Measurements from ENCODE around the gene LINS1.

The LINS1 gene, protein sequence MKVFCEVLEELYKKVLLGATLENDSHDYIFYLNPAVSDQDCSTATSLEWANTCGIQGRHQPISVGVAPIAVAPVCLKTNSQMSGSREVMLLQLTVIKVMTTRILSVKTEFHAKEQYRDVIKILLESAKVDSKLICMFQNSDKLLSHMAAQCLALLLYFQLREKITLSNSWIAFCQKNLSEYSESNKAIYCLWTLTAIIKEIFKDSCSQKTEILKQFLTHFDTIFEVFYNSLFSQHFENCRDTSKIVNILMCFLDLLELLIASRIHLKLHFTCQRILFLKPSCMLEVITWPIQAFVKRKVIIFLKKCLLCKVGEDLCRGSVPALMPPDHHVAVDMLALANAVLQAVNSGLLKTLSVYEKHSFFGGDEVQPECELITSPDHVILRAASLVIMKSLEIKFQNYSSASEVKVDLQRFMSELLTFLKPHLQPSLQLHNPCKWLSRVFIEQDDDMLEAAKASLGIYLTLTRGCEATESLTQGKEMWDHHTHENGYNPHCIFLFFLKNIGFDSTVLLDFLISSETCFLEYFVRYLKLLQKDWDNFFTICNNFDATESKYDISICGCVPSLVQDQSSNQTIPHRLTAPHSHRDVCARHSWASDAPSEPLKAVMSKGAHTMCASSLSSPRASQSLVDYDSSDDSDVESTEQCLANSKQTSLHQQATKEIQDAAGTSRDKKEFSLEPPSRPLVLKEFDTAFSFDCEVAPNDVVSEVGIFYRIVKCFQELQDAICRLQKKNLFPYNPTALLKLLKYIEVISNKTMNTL

DNA sequence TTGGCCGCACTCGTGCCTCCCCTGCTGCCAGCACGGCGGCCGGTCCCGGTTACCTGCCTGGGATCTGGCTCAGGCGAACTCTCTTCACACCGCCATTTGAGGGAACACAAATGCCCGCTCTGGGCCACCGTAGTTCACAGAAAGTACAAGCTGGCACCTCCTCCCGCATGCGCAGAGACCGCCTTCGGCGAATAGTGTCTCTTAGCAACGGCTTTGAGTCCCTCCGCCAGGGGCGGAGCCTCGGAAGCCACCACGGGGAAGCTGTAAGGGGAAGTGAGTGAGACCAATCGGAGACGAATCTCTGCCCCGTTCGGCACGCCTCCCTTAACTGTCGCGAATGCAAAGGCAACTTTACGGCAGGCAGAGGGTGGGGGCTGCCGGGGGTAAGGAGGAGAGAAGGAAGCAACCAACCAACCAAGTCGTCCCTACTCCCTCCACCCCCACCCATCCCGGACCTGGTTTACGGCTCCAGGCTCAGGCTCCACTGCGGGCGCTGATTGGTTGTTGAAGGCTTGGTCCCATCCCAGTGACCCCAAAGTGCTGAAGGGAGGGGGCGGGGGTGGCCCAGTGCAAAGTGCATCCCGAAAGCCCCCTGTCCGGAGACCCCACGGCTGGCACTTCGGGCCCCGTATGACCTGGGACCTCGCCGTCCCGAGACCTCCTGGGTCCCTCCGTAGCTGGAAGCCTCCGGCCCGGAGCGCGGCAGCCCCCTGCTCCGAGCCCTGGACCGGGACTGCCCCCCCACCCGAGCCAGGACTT is at the start of gene LINS1, which contains the start of gene ASB7:
Gene LINS1, minus strand, starts transcription at position 121 of the 759 bp plus-strand sequence. CDS start 21,342 bp downstream, outside the sequence.
Gene ASB7, plus strand, starts transcription at position 526 of the 759 bp plus-strand sequence. CDS start 9,628 bp downstream, outside the sequence.
- DNase-seq = peak; percentile 100

DNA sequence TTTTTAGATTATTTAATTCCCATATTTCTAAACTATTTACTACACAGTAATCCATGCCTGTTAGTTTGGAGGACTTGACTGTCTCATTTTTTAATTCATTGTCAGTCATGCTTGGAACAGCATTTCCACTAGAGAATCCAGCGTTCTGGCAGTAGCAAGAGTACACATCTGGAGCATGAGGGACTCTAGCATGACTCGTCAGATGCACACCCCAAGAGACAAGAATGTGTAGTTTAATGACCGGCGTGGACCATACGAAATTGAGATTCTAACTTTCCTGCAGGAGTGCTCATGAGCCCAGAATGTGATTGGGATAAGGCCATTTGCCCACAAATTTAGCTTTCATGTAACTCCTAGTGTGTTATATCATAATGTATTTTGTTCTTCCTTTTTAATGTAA is 49.3 kb upstream of the LINS1 start:
- DNase-seq = no peak

DNA sequence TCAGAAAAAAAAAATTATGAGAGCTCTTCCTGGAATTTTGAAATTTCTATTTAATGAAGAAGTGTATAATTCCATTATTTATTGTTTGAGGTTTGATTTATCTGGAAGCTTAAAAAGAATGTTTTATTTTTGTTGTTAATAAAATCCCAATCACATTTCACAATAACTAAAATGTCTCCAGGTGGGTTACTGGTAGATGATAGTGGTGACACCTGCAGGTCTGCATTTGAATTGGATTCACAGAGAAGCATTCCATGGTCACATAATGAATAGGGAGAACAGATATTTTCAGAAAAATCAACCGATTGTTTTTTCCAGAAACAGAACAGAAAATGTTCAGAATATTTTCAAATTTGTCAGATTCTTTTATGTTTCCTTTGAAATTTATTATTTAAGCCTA is 48.7 kb upstream of the LINS1 start:
- no peak for DNase-seq

DNA sequence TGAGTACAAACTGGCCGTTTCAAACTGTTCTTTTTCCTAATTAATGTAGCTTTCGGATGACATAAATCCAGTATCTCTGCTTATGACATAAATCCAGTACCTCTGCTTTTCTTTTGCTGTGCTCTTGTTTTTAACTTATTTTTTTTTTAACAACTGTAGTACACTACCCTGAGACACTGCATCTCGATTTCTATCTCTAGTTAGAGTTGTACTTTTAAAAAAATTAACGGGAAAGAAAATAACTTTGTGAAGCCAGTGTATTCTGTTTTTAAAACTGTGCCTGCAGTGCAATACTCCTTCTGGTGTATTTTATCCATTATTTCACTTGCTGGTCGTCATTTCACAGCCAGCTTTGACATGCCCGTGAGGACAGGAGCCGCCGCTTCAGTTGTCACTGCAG is 47.0 kb upstream of the LINS1 start:
- no peak for DNase-seq

DNA sequence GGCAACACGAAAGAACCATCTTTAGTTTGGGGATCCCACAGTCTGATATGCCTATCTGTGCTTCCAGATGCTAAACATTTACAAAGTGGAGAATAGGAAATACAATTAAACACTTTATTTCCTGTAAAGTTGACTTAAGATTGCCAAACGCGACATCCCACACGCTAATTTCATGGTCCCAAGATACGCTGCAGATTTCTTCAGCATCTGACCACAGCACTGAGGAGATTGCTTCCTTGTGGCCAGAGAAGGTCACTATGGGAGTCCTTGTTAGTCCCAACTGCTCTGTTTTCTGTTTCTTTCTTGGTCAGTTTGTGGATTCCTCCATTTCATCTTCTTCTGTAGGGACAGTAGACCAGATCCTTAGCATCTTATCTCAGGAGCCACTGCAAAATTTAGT is 43.7 kb upstream of the LINS1 start:
- DNase-seq = no peak

DNA sequence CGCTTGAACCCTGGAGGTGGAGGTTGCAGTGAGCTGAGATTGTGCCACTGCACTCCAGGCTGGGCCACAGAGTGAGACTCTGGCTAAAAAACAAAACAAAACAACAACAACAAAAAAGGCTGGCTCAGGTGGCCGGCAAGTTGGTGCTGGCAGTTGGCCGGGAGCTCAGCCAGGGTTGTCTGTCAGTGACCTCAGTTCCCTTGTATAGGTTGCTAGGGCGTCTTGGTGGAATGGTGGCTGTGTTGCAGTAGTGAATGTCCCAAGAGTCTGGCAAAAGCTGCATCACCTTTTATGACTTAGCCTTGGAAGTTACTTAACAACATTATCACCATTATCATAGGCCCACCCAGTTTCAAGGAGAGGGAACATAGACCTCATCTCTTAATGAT is 41.0 kb upstream of the LINS1 start:
- DNase-seq = no peak

DNA sequence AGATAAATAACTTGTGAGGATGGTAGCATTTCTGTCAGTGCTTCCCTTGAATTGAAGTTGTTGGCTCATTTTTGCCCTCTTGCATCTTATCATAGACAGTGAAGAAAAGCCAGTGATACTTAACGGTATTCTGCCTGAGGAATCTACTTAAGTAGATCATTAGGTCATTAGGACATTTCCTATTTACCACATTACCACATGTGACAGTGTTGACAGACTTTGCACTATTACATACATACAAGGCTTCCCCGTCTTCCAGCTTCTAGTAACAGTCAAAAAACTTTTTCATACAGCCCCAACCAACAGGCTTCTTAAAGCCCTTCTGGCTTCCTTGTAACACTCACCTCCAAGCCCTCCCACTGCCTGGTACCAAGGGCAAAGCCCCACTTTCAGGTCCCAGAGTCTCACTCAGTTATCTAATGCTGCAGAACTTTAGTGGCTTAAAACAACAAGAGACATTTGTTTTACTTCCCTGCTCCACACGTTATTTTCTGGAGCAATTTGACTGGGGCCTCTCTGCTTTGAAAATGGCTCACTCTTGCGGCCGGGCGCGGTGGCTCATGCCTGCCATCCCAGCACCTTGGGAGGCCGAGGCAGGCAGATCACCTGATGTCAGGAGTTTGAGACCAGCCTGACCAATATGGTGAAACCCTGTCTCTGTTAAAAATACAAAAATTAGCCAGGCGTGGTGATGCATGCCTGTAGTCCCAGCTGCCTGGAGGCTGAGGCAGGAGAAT is 40.4 kb upstream of the LINS1 start:
- DNase-seq = no peak

- DNase-seq = no peak
Observed at GRCh38 chr15:100638177-100638730, 36.3 kb upstream of the LINS1 start.

- DNase-seq = no peak
Observed at GRCh38 chr15:100635406-100636071, 33.6 kb upstream of the LINS1 start.

DNA sequence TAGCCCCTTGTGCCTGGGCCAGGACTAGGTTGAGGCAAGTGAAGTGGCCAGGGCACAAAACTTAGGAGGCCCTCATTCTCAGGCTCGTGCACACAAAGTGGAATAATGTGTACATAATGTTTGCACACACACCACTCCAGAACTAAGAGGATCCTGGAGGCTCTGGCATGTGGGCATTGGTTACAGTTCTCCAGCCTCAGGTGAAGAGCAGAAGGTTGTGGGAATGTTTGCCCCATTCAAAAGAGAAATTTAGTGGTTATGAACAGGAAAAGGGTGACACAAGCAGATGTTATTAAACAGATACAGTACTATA is 31.7 kb upstream of the LINS1 start:
- no peak for DNase-seq

- no peak for DNase-seq
Observed at GRCh38 chr15:100631831-100632230, 29.8 kb upstream of the LINS1 start.

DNA sequence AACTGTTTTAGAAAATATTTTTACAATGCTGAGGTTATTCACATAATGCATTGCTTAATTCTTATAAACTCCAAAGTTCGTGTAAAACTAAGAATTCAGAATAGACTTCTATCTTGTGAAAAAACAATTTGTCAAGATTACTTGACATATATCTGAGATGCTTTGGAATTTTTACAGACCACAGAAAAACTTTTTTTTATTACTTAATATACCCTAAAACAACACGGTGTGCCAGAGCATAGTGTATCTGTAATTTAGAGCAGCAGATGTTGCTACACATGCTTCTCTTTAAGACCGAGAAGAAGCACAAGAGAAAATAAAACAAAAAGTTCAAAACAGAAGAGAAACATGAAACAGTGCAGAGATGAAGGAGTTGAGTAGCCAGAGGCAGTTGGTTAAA is 26.8 kb upstream of the LINS1 start:
- no peak for DNase-seq

DNA sequence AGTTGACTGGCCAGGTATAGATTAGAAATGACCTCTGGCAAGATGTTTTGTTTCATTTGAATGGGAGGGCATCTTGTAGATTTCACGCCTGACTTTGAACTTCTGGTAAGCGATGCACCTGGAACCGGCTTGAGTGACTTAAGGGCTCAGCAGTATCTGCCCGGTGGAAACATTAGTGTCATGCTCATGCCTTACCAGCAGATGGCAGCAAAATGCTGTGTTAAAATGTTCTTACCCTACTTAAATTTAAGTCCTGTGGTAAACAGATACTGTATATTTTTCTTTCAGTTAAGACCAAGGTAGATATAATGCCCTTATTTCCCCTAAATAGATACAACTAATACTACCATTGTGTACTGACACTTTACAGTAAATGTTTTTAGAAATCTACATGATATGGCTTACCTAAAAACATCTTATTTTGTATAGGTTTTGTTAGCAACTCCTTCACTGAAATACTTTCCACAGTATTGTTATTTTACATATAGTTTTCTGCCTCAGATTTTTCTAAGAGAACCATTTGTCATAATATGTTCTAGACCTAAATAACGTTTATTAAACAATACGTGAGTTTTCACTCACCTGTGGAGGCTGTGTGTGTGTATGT is 25.9 kb upstream of the LINS1 start:
- peak; percentile 79 for DNase-seq

DNA sequence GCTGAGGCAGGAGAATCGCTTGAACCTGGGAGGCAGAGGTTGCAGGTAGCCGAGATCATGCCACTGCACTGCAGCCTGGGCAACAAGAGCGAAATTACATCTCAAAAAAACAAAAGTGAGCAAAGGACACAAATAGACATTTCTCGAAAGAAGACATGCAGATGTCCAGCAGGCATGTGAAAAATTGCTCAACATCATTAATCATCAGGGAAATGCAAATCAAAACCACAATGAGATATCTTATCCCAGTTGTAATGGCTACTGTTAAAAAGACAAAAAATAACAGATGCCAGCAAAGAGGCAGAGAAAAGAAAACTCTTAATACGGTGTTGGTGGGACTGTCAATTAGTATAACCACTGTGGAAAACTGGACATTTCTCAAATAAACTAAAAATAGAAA is 21.3 kb upstream of the LINS1 start:
- no peak for DNase-seq

- DNase-seq = no peak
Observed at GRCh38 chr15:100616700-100617099, 14.7 kb upstream of the LINS1 start.

GRCh38 chr15:100615801-100616200 is 13.8 kb upstream of the LINS1 start:
- no peak for DNase-seq

- DNase-seq = no peak
Observed at GRCh38 chr15:100614918-100615317, 12.9 kb upstream of the LINS1 start.

- DNase-seq = no peak
Observed at GRCh38 chr15:100614336-100614735, 12.4 kb upstream of the LINS1 start.

- no peak for DNase-seq
Observed at GRCh38 chr15:100613208-100613607, 11.2 kb upstream of the LINS1 start.

DNA sequence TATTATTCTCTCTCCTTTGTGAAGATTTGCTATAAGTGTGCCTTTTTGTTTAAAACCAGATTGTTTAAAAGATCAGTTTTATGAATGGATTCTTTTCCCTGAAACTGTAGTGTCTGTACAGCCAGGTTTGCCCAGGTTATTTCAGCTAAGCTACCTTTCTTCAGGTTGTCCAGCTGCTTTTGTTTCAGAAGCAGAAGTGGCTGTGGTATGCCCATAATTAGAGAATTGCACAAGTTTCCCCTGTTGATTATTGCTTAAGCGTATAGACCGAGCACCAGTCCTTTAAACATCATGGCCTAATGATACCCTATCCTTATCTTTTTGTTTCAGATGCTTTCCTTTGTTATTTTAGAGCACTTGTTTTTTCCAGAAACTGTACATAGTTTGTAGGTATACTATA is 10.6 kb upstream of the LINS1 start:
- no peak for DNase-seq

DNA sequence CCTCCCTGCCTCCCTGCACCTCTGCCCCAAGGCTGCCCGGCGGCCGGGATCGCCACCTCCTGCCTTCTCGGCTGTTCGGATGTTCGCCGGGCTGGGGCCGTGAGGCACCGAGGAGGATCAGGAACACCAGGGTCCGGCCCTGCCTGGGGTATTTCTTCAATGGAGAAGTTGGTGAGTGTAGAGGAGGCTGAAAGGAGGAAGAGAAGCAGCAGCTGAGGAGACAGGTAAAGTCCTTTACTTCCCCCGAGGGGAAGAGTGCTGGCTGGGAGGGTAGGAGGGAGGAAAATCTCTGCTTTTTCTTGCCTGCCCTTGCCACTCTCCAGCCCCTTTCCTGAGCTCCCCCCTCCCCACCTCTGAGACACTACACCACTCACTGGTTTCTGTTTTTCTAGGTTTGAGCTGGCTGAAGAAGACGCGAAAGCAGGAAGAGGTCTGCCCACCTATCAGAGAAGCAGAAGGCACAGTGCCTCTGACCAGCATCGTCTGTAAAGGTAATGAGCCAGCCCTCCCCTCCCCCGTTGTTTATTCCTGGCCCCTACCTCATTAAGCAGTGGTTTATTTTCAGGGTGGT is 924 bp upstream of the LINS1 start:
- DNase-seq = peak; percentile 62

Data from CD4-positive, alpha-beta T cell treated with Interleukin-10 for 1 hour (primary cell).